Peyer's patch (tissue), 4 donors: ENCODE measurements around the gene RAB8A.

Source experiments
- CTCF ChIP-seq, 6 experiments: fragments of 450-650 bp in 4 of 6; fragments of 200-600 bp in 2 of 6; sonication (generic) in 1 of 6; IDR thresholded peaks; one replicate each; pipeline ENCODE4 v1.5.1; 2017 to 2019; ENCODE audit warnings: antibody characterized with exemption in 6 of 6, mild to moderate bottlenecking in 3 of 6, moderate library complexity in 1 of 6
- POLR2A ChIP-seq, 2 donors: fragments of 450-650 bp; IDR thresholded peaks; one replicate each; pipeline ENCODE4 v1.5.1; 2017; ENCODE audit warnings: antibody characterized with exemption in 2 of 2, mild to moderate bottlenecking in 2 of 2, moderate library complexity in 2 of 2

DNA sequence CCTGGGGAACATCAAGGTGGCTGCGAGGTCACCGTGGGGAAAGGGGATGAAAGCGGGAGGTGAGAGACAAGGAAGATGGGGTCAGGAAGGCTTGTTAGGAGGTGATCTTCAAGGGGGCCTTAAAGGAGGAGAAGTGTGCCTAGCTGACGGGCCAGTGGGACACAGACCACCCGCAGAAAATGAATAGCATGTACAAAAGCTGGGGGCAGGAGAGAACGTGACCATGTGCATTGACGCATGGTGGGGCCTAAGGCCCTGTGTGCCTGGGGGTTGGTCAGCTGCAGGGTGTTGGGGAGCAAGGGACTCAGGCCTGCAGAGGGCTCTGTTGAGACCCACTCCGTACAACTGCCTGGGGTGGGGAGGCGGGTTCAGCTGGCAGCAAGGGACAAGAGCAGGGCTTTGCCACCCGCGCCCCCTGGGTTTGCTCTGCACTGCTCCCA lies 5.9 kb downstream of the RAB8A start:
- TF ChIP-seq CTCF (IDR thresholded peaks at IDR 0.05) (no peak), POLR2A (IDR thresholded peaks at IDR 0.05) (no peak)
